Ureter (tissue), 1 donor: ENCODE results near the gene DUS2. TPM values are rescaled to one million over a fixed set of nuclear protein-coding genes. Genes with fewer than 3 reads are reported as not detected.

ENCODE experiments used
- DNase-seq: peaks from one replicate; pipeline ENCODE4 v3.0.0-alpha.2; 2020; ENCODE audit warnings: low spot score
- total RNA-seq: library from RNA; stranded (reverse); gene quantifications from one replicate; pipeline ENCODE4 v1.2.4, GENCODE V29; 2023
- donor health status: DM: yes; HTN: yes; CAD: no.

Gene DUS2
- total RNA-seq, 1 donor from 2014 or later = 26.6 TPM

GRCh38 chr16:68077866-68078700 is 55.0 kb downstream of the DUS2 start:
- DNase-seq = no peak

- DNase-seq = no peak
These were observed 55.8 kb downstream of the DUS2 start for GRCh38 chr16:68078701-68079375.

- no peak for DNase-seq
These were observed 56.2 kb downstream of the DUS2 start for GRCh38 chr16:68079376-68079625.

GRCh38 chr16:68079626-68080344 is 56.7 kb downstream of the DUS2 start:
- no peak for DNase-seq

- no peak for DNase-seq
These were observed 59.0 kb downstream of the DUS2 start for GRCh38 chr16:68081861-68082628.

- DNase-seq = no peak
These were observed 59.6 kb downstream of the DUS2 start for GRCh38 chr16:68082629-68083238.

- no peak for DNase-seq
These were observed 60.2 kb downstream of the DUS2 start for GRCh38 chr16:68083239-68083781.

- no peak for DNase-seq
These were observed 60.9 kb downstream of the DUS2 start for GRCh38 chr16:68083861-68084503.

GRCh38 chr16:68084504-68085258 is 61.6 kb downstream of the DUS2 start:
- DNase-seq = peak; percentile 88

- DNase-seq = peak; percentile 99
These were observed 62.4 kb downstream of the DUS2 start, which contains the start of gene NFATC3 for GRCh38 chr16:68085259-68086071. TSS of gene NFATC3 (plus strand) at chr16:68085370. CDS start at chr16:68085682, 312 bp downstream.

GRCh38 chr16:68086336-68086841 is 63.3 kb downstream of the DUS2 start:
- no peak for DNase-seq

GRCh38 chr16:68086860-68087268 is 63.8 kb downstream of the DUS2 start:
- no peak for DNase-seq

- DNase-seq = no peak
These were observed 64.6 kb downstream of the DUS2 start for GRCh38 chr16:68087688-68088087.

GRCh38 chr16:68088130-68088972 is 65.3 kb downstream of the DUS2 start:
- no peak for DNase-seq

- DNase-seq = no peak
These were observed 66.0 kb downstream of the DUS2 start for GRCh38 chr16:68089067-68089466.

GRCh38 chr16:68090130-68090529 is 67.0 kb downstream of the DUS2 start:
- DNase-seq = no peak

GRCh38 chr16:68090533-68090932 is 67.4 kb downstream of the DUS2 start:
- DNase-seq = no peak
